NT2/D1 (cell line): ENCODE results near the gene PDAP1.

Source experiments
- DNase-seq: peaks from one replicate; pipeline ENCODE4 v3.0.0-alpha.2; 2011; ENCODE audit warnings: low read depth, low spot score
- H3K27me3 ChIP-seq: 2 replicates; pipeline ENCODE4 v1.6.0; 2011; ENCODE audit warnings: mild to moderate bottlenecking; ENCODE audit not compliant: insufficient read length, insufficient read depth
- H3K36me3 ChIP-seq: 2 replicates; pipeline ENCODE4 v1.6.1; 2011; ENCODE audit warnings: mild to moderate bottlenecking, low read length, mixed read lengths; ENCODE audit not compliant: insufficient read depth, insufficient read length
- H3K4me1 ChIP-seq: 2 replicates; pipeline ENCODE4 v1.5.1; 2011; ENCODE audit not compliant: insufficient read depth, insufficient read length
- H3K4me3 ChIP-seq: 2 replicates; pipeline ENCODE4 v1.5.1; 2011; ENCODE audit warnings: low read depth; ENCODE audit not compliant: insufficient read length
- H3K9ac ChIP-seq: 2 replicates; pipeline ENCODE4 v1.6.0; 2011; ENCODE audit warnings: low read depth; ENCODE audit not compliant: insufficient read length
- H3K9me3 ChIP-seq: 2 replicates; pipeline ENCODE4 v1.5.1; 2011; ENCODE audit warnings: mild to moderate bottlenecking, low read length; ENCODE audit not compliant: insufficient read depth
- SUZ12 ChIP-seq: IDR thresholded peaks from 2 replicates; pipeline ENCODE4 v1.6.1; 2011; ENCODE audit not compliant: insufficient read length, insufficient read depth; ENCODE audit errors: extremely low read depth
- YY1 ChIP-seq: IDR thresholded peaks from 2 replicates; pipeline ENCODE4 v1.6.1; 2011; ENCODE audit not compliant: insufficient read length, insufficient read depth
- ZNF274 ChIP-seq: IDR thresholded peaks from 2 replicates; pipeline ENCODE4 v1.6.1; 2011; ENCODE audit warnings: mild to moderate bottlenecking, low read depth, low read length

The PDAP1 gene

GRCh38 chr7:99452541-99452940 is 44.1 kb upstream of the PDAP1 start:
- no peak overlapping the region for H3K4me3 ChIP-seq
- no peak for DNase-seq
- H3K9me3 ChIP-seq: no peaks in the 10 kb centered on the region
- H3K4me1 ChIP-seq: peaks cover 6% of the 10 kb centered on the region
- H3K27me3 ChIP-seq: no peaks in the 10 kb centered on the region
- TF ChIP-seq ZNF274: no peak
- no peak for TF ChIP-seq SUZ12
- no peak for TF ChIP-seq YY1
- no peak overlapping the region for H3K9ac ChIP-seq
- peaks cover 96% of the 10 kb centered on the region for H3K36me3 ChIP-seq

- TF ChIP-seq SUZ12: no peak
- TF ChIP-seq ZNF274: no peak
- no peak for TF ChIP-seq YY1
- H3K4me3 ChIP-seq: no peak overlapping the region
- H3K4me1 ChIP-seq: peaks cover 6% of the 10 kb centered on the region
- H3K9ac ChIP-seq: no peak overlapping the region
- peaks cover 96% of the 10 kb centered on the region for H3K36me3 ChIP-seq
- no peak for DNase-seq
- H3K27me3 ChIP-seq: no peaks in the 10 kb centered on the region
- no peaks in the 10 kb centered on the region for H3K9me3 ChIP-seq
Measured at GRCh38 chr7:99451936-99452335, 43.5 kb upstream of the PDAP1 start.

GRCh38 chr7:99449326-99449725 is 40.9 kb upstream of the PDAP1 start:
- Histone ChIP-seq H3K4me1 (peaks cover 4% of the 10 kb centered on the region), H3K27me3 (no peaks in the 10 kb centered on the region), H3K36me3 (peaks cover 94% of the 10 kb centered on the region), H3K9ac (no peak overlapping the region), H3K9me3 (no peaks in the 10 kb centered on the region), H3K4me3 (no peak overlapping the region)
- no peak for DNase-seq
- TF ChIP-seq ZNF274: no peak
- TF ChIP-seq YY1: no peak
- TF ChIP-seq SUZ12: no peak

- no peak for DNase-seq
- Histone ChIP-seq H3K4me1 (peaks cover 4% of the 10 kb centered on the region), H3K4me3 (no peak overlapping the region), H3K36me3 (peaks cover 92% of the 10 kb centered on the region), H3K9me3 (no peaks in the 10 kb centered on the region), H3K9ac (no peak overlapping the region), H3K27me3 (no peaks in the 10 kb centered on the region)
- no peak for TF ChIP-seq SUZ12
- TF ChIP-seq ZNF274: no peak
- TF ChIP-seq YY1: no peak
Measured at GRCh38 chr7:99448855-99449254, 40.5 kb upstream of the PDAP1 start.

GRCh38 chr7:99447943-99448342 is 39.5 kb upstream of the PDAP1 start:
- DNase-seq: no peak
- no peak for TF ChIP-seq ZNF274
- no peak for TF ChIP-seq YY1
- TF ChIP-seq SUZ12: no peak
- peaks cover 2% of the 10 kb centered on the region for H3K4me1 ChIP-seq
- no peaks in the 10 kb centered on the region for H3K27me3 ChIP-seq
- no peak overlapping the region for H3K4me3 ChIP-seq
- no peak overlapping the region for H3K9ac ChIP-seq
- peaks cover 91% of the 10 kb centered on the region for H3K36me3 ChIP-seq
- no peaks in the 10 kb centered on the region for H3K9me3 ChIP-seq

- no peak overlapping the region for H3K4me3 ChIP-seq
- H3K4me1 ChIP-seq: peaks cover 3% of the 10 kb centered on the region
- no peak for DNase-seq
- no peaks in the 10 kb centered on the region for H3K9me3 ChIP-seq
- TF ChIP-seq SUZ12: no peak
- TF ChIP-seq YY1: no peak
- TF ChIP-seq ZNF274: no peak
- H3K9ac ChIP-seq: no peak overlapping the region
- peaks cover 83% of the 10 kb centered on the region for H3K36me3 ChIP-seq
- H3K27me3 ChIP-seq: no peaks in the 10 kb centered on the region
Measured at GRCh38 chr7:99446096-99446495, 37.7 kb upstream of the PDAP1 start.

- H3K4me3 ChIP-seq: peak overlapping the region; percentile 86
- H3K27me3 ChIP-seq: no peaks in the 10 kb centered on the region
- H3K4me1 ChIP-seq: peaks cover 5% of the 10 kb centered on the region
- peak overlapping the region; percentile 90 for H3K9ac ChIP-seq
- H3K9me3 ChIP-seq: no peaks in the 10 kb centered on the region
- no peak for TF ChIP-seq SUZ12
- no peak for TF ChIP-seq ZNF274
- no peak for TF ChIP-seq YY1
- no peak for DNase-seq
- peaks cover 45% of the 10 kb centered on the region for H3K36me3 ChIP-seq
Measured at GRCh38 chr7:99440195-99440594, 31.8 kb upstream of the PDAP1 start.

- peaks cover 5% of the 10 kb centered on the region for H3K4me1 ChIP-seq
- H3K9me3 ChIP-seq: no peaks in the 10 kb centered on the region
- peak within 1 kb of the TSS; percentile 90 for H3K9ac ChIP-seq
- peak within 1 kb of the TSS; percentile 86 for H3K4me3 ChIP-seq
- no peak for TF ChIP-seq ZNF274
- no peak for TF ChIP-seq SUZ12
- no peak for TF ChIP-seq YY1
- peaks cover 48% of the 10 kb centered on the region for H3K36me3 ChIP-seq
- no peaks in the 10 kb centered on the region for H3K27me3 ChIP-seq
- DNase-seq: peak; percentile 93
Measured at GRCh38 chr7:99438573-99439480, 30.4 kb upstream of the PDAP1 start, which contains the start of the genes CPSF4 and PTCD1. Gene CPSF4 (plus strand): TSS chr7:99438943. CDS start chr7:99439083, 140 bp downstream. Gene PTCD1 (minus strand): TSS chr7:99438798. CDS start chr7:99435242, 3,556 bp downstream.
